IMR-90 (cell line): ENCODE data around the gene GZMB. TPM values are rescaled to one million over a fixed set of nuclear protein-coding genes. Genes with fewer than 3 reads are reported as not detected.

Experiments
- ATAC-seq: fragments of 200-7000 bp; cut with Tn5 transposase; 2 replicates; pipeline ENCODE4 v1.9.1; 2020; ENCODE audit warnings: low read depth, mild to moderate bottlenecking, moderate library complexity
- BruUV-seq: library from RNA; stranded (reverse); fragments of 400-500 nt; replicated peaks from 2 replicates; lab custom pipeline; 2021; lab: Mats Ljungman, UMichigan
- CTCF ChIA-PET: fragments of 300-600 bp; formaldehyde crosslinking; extraction: SDS; loops from one replicate; lab custom pipeline; 2021; ENCODE audit warnings: antibody characterized with exemption; lab: Yijun Ruan, JAX
- POLR2A ChIA-PET: fragments of 300-600 bp; sonication (Branson Sonifier 250); formaldehyde crosslinking; loops from one replicate; lab custom pipeline; 2022; ENCODE audit warnings: antibody characterized with exemption; ENCODE audit not compliant: unreplicated experiment; lab: Charles Lee
- DNase-seq: peaks from one replicate; pipeline ENCODE4 v3.0.0; 2013
- H2AFZ ChIP-seq: replicated peaks from 2 replicates; pipeline ENCODE3; 2013; ENCODE audit warnings: low read length, mild to moderate bottlenecking; ENCODE audit not compliant: poor library complexity
- H2AK5ac ChIP-seq: 2 replicates; pipeline ENCODE4 v1.6.1; 2013; ENCODE audit warnings: low read depth, low read length, inconsistent platforms
- H2AK9ac ChIP-seq: replicated peaks from 2 replicates; pipeline ENCODE3; 2013; ENCODE audit warnings: mild to moderate bottlenecking, low read depth, low read length, moderate library complexity; ENCODE audit not compliant: poor library complexity
- H2BK120ac ChIP-seq: 2 replicates; pipeline ENCODE4 v1.6.1; 2013; ENCODE audit warnings: low read depth, low read length, inconsistent platforms
- H2BK15ac ChIP-seq: 3 replicates; pipeline ENCODE4 v1.6.1; 2013; ENCODE audit warnings: low read depth, low read length, inconsistent platforms
- H2BK20ac ChIP-seq: 2 replicates; pipeline ENCODE4 v1.6.1; 2013; ENCODE audit warnings: low read depth, mild to moderate bottlenecking, inconsistent platforms, low read length, moderate library complexity
- H2BK5ac ChIP-seq: 2 replicates; pipeline ENCODE4 v1.6.1; 2013; ENCODE audit warnings: mild to moderate bottlenecking, low read depth, low read length, inconsistent platforms; ENCODE audit not compliant: poor library complexity, severe bottlenecking
- H3K14ac ChIP-seq: replicated peaks from 2 replicates; pipeline ENCODE4 v1.6.1; 2013; ENCODE audit warnings: low read depth, low read length, inconsistent platforms
- H3K18ac ChIP-seq: 2 replicates; pipeline ENCODE4 v1.6.1; 2013; ENCODE audit warnings: low read depth, low read length, control low read depth
- H3K23ac ChIP-seq: 2 replicates; pipeline ENCODE4 v1.6.1; 2013; ENCODE audit warnings: low read depth, low read length, inconsistent platforms
- H3K27ac ChIP-seq: 2 replicates; pipeline ENCODE4 v1.5.1; 2013; ENCODE audit warnings: mild to moderate bottlenecking, control low read depth, low read length; ENCODE audit not compliant: insufficient read depth
- H3K27me3 ChIP-seq: 2 replicates; pipeline ENCODE4 v1.6.1; 2013; ENCODE audit warnings: low read length; ENCODE audit not compliant: control insufficient read depth, insufficient read depth
- H3K36me3 ChIP-seq: 2 replicates; pipeline ENCODE4 v1.6.1; 2013; ENCODE audit warnings: low read length, mixed read lengths; ENCODE audit not compliant: control insufficient read depth, insufficient read depth
- H3K4ac ChIP-seq: 2 replicates; pipeline ENCODE4 v1.6.1; 2013; ENCODE audit warnings: low read depth, low read length, inconsistent platforms
- H3K4me1 ChIP-seq: 2 replicates; pipeline ENCODE4 v1.6.1; 2013; ENCODE audit warnings: low read length, mixed read lengths; ENCODE audit not compliant: control insufficient read depth, insufficient read depth
- H3K4me2 ChIP-seq: 2 replicates; pipeline ENCODE4 v1.6.1; 2013; ENCODE audit warnings: low read depth, mild to moderate bottlenecking, control low read depth, low read length, moderate library complexity
- H3K4me3 ChIP-seq: 2 replicates; pipeline ENCODE4 v1.5.1; 2013; ENCODE audit warnings: low read depth, mild to moderate bottlenecking, control low read depth, low read length, moderate library complexity; ENCODE audit not compliant: insufficient read depth
- H3K56ac ChIP-seq: 2 replicates; pipeline ENCODE4 v1.6.1; 2013; ENCODE audit warnings: low read length, inconsistent platforms; ENCODE audit not compliant: insufficient read depth; ENCODE audit errors: extremely low read depth
- H3K79me1 ChIP-seq, 2 experiments: 2 replicates each; pipeline ENCODE4 v1.6.1; 2013; ENCODE audit warnings: low read length in 2 of 2, inconsistent platforms in 1 of 2, low read depth in 1 of 2
- H3K9ac ChIP-seq: 2 replicates; pipeline ENCODE4 v1.6.1; 2013; ENCODE audit warnings: low read depth, low read length, control low read depth
- H3K9me1 ChIP-seq: 2 replicates; pipeline ENCODE4 v1.6.1; 2013; ENCODE audit warnings: low read length, inconsistent platforms; ENCODE audit not compliant: insufficient read depth
- H3K9me3 ChIP-seq: 2 replicates; pipeline ENCODE4 v1.6.1; 2013; ENCODE audit warnings: low read length; ENCODE audit not compliant: control insufficient read depth, insufficient read depth
- H4K20me1 ChIP-seq: 2 replicates; pipeline ENCODE4 v1.6.1; 2013; ENCODE audit warnings: low read length, inconsistent platforms; ENCODE audit not compliant: insufficient read depth
- H4K5ac ChIP-seq: 2 replicates; pipeline ENCODE4 v1.6.1; 2013; ENCODE audit warnings: mild to moderate bottlenecking, low read depth, low read length, control low read depth
- H4K8ac ChIP-seq, 2 experiments: 2 replicates each; pipeline ENCODE4 v1.6.1; 2013; ENCODE audit warnings: low read depth in 2 of 2, low read length in 2 of 2, control low read depth in 1 of 2, inconsistent platforms in 1 of 2
- H4K91ac ChIP-seq: 2 replicates; pipeline ENCODE4 v1.6.1; 2013; ENCODE audit warnings: low read depth, low read length, inconsistent platforms; ENCODE audit not compliant: insufficient read depth
- BHLHE40 ChIP-seq: fragments of 150-350 bp; IDR thresholded peaks from 2 replicates; pipeline ENCODE4 v1.6.1; 2016; ENCODE audit warnings: mild to moderate bottlenecking, low read depth, low read length
- CEBPB ChIP-seq: IDR thresholded peaks from 2 replicates; pipeline ENCODE4 v1.6.1; 2012; ENCODE audit warnings: low read depth, low read length, improper control_type of control experiment
- CHD1 ChIP-seq: IDR thresholded peaks from 2 replicates; pipeline ENCODE4 v1.6.1; 2012; ENCODE audit warnings: low read depth, low read length, improper control_type of control experiment
- FOS ChIP-seq: fragments of 150-350 bp; IDR thresholded peaks from 2 replicates; pipeline ENCODE4 v1.6.1; 2016; ENCODE audit warnings: low read depth, low read length
- MXI1 ChIP-seq: IDR thresholded peaks from 2 replicates; pipeline ENCODE4 v1.6.1; 2012; ENCODE audit warnings: low read depth, mild to moderate bottlenecking, low read length, moderate library complexity, borderline replicate concordance
- NFE2L2 ChIP-seq: fragments of 150-350 bp; IDR thresholded peaks from 2 replicates; pipeline ENCODE4 v1.6.1; 2016; ENCODE audit warnings: low read depth, mild to moderate bottlenecking, low read length
- RAD21 ChIP-seq: IDR thresholded peaks from 2 replicates; pipeline ENCODE4 v1.6.1; 2012; ENCODE audit warnings: low read length, improper control_type of control experiment
- SMC3 ChIP-seq: fragments of 150-350 bp; IDR thresholded peaks from 2 replicates; pipeline ENCODE4 v1.6.1; 2016; ENCODE audit warnings: low read depth, mild to moderate bottlenecking, antibody characterized with exemption, low read length, moderate library complexity
- WGBS, 2 experiments: methylation state at CpG; one replicate each; pipeline versions ENCODE4 v1.1.5 to v1.1.7; 2013; ENCODE audit warnings: missing lambda C conversion rate in 2 of 2; ENCODE audit not compliant: insufficient read length in 1 of 2; ENCODE audit errors: extremely low coverage in 2 of 2; 5-methylcytosine and 5-hydroxymethylcytosine counted together
- dilution Hi-C: fragments of 300-500 bp; cut with HindIII; formaldehyde crosslinking; loops from one replicate; pipeline ENCODE4 v1.14.3; 2018; ENCODE audit warnings: low sequenced_read_pairs; ENCODE audit not compliant: unreplicated experiment
- in situ Hi-C: fragments of 300-500 bp; cut with MboI; formaldehyde crosslinking; loops from 3 replicates; pipeline ENCODE4 v1.14.3; 2019; ENCODE audit warnings: low sequenced_read_pairs, inconsistent platforms, mixed read lengths
- intact Hi-C: fragments of 100-400 bp; cut with micrococcal nuclease; formaldehyde crosslinking; loops from 2 replicates; pipeline ENCODE4 v1.10.0; 2022
- polyA plus RNA-seq, 3 experiments: library from polyadenylated mRNA; depleted of rRNA; stranded (reverse); fragments of >200 nt; gene quantifications; 2 replicates each; pipeline ENCODE4 v1.2.3, GENCODE V29; 2012; ENCODE audit warnings: low replicate concordance in 1 of 3
- total RNA-seq: library from RNA; depleted of rRNA; stranded (reverse); fragments of >200 nt; gene quantifications from 2 replicates; pipeline ENCODE4 v1.2.3, GENCODE V29; 2012
- TF ChIP-seq, protein P1 (sequence below): fragments of 150-350 bp; IDR thresholded peaks from 2 replicates; pipeline ENCODE4 v1.6.1; 2017; ENCODE audit warnings: mild to moderate bottlenecking, antibody characterized with exemption, low read length, low read depth
- TF ChIP-seq, protein P2 (sequence below): fragments of 150-350 bp; IDR thresholded peaks from 2 replicates; pipeline ENCODE4 v1.6.1; 2016; ENCODE audit warnings: low read depth, mild to moderate bottlenecking, low read length, moderate library complexity, borderline replicate concordance

The GZMB gene
- total and polyA plus RNA-seq, 2 of the 4 experiments (the other 2 are of a cell fraction): not detected

DNA sequence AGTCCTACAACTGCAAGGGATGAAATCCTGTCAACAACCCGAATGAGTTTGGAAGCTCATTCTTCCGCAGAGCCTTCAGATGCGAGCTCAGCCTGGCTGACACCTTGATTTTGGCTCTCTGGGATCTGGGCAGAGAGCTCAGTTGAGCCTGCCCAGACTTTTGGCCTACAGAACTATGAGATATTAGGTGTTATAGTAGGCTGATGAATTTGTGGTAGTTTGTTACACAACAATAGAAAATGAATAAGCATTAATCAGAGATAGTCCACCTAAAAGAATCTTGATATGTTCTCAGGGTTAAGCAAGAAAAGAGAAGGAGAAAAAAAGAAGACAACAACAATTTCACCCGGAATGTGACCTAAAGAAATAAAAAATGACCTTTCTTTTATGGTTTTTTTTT is 30.4 kb upstream of the GZMB start:
- H2BK120ac ChIP-seq: no peak overlapping the region
- H3K9ac ChIP-seq: no peak overlapping the region
- no peak overlapping the region for H3K56ac ChIP-seq
- no peak overlapping the region for H2BK20ac ChIP-seq
- H3K14ac ChIP-seq: no peak overlapping the region
- no peak overlapping the region for H4K91ac ChIP-seq
- H3K23ac ChIP-seq: no peak overlapping the region
- in situ Hi-C loops (no loop called here), dilution Hi-C loops (no loop called here), intact Hi-C loops (no loop called here)
- H4K5ac ChIP-seq: no peak overlapping the region
- H2AFZ ChIP-seq: no peak overlapping the region
- H3K4me3 ChIP-seq: no peak overlapping the region
- no peak overlapping the region for H3K4me2 ChIP-seq
- H3K9me1 ChIP-seq: no peaks in the 10 kb centered on the region
- H2BK15ac ChIP-seq: no peak overlapping the region
- CTCF ChIA-PET: no interaction called here
- TF ChIP-seq RAD21 (no peak), FOS (no peak), BHLHE40 (no peak), SMC3 (no peak), NFE2L2 (no peak), MXI1 (no peak), CEBPB (no peak), CHD1 (no peak)
- TF ChIP-seq, protein P1, sequence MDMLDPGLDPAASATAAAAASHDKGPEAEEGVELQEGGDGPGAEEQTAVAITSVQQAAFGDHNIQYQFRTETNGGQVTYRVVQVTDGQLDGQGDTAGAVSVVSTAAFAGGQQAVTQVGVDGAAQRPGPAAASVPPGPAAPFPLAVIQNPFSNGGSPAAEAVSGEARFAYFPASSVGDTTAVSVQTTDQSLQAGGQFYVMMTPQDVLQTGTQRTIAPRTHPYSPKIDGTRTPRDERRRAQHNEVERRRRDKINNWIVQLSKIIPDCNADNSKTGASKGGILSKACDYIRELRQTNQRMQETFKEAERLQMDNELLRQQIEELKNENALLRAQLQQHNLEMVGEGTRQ: no peak
- TF ChIP-seq, protein P2, sequence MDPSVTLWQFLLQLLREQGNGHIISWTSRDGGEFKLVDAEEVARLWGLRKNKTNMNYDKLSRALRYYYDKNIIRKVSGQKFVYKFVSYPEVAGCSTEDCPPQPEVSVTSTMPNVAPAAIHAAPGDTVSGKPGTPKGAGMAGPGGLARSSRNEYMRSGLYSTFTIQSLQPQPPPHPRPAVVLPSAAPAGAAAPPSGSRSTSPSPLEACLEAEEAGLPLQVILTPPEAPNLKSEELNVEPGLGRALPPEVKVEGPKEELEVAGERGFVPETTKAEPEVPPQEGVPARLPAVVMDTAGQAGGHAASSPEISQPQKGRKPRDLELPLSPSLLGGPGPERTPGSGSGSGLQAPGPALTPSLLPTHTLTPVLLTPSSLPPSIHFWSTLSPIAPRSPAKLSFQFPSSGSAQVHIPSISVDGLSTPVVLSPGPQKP: no peak
- BruUV-seq: no TSS peak
- H3K9me3 ChIP-seq: no peaks in the 10 kb centered on the region
- DNase-seq: no peak
- ATAC-seq: no peak
- 57% methylated on average over 1 of the region's 4 CpGs; no CpG with 5 or more reads in 1 of the 2 experiments for WGBS, 2 experiments
- H4K8ac ChIP-seq: no peak overlapping the region
- H3K18ac ChIP-seq: no peak overlapping the region
- H3K36me3 ChIP-seq: no peaks in the 10 kb centered on the region
- no peaks in the 10 kb centered on the region for H3K4me1 ChIP-seq
- no peaks in the 10 kb centered on the region for H3K27me3 ChIP-seq
- no peaks in the 10 kb centered on the region for H3K79me1 ChIP-seq
- no peak overlapping the region for H2AK5ac ChIP-seq
- H3K27ac ChIP-seq: no peak overlapping the region
- H2BK5ac ChIP-seq: no peak overlapping the region
- no peak overlapping the region for H2AK9ac ChIP-seq
- no peaks in the 10 kb centered on the region for H4K20me1 ChIP-seq
- H3K4ac ChIP-seq: no peak overlapping the region
- POLR2A ChIA-PET: no interaction called here
